ENCODE data around the gene SDF4. TPM values are rescaled to one million over a fixed set of nuclear protein-coding genes. Genes with fewer than 3 reads are reported as not detected.

Gene SDF4
- total and polyA plus RNA-seq, 2 of the 13 experiments (the other 11 are each of a cell fraction or from before 2014, with no cell fraction given) = 80.8 to 107 TPM

DNA sequence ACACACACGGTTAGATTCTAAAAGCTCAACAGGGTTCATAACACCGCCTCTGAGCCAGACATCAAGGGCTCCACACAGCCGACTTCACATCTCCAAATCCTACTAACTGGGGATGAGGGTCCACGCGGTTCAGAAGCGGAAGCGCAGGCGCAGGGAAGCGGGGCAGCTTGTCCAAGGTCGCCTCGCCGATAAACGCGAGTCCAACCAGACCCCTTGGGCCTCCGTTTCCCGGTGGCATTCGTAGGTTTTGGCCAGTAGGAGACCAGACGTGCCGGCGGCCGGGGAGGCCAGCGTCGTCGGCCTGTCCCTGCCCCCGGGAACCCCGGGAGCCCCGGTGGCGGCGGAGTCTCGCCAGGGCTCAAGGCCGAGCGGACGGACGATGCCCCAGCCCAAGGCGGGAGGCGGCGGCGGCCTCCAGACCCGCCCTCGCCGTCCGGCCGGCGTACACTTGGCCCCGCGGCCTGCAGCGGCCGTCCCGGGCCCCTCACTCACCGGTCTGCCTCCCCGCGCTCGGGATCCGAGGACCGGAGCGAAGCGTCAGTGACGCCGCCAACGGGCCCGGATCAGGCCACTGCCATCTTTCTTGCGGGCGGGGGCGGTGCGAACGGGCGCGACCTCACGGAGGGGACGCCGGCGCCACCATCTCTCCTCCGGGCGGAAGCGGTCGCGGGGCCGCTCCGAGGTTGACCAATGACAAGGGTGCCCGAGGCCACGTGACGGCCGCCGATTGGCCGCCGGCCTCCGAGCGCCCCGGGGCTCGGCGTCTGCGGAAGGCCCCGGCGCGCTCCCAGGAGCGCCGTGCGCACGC lies at the start of gene SDF4 (continued):
- no peak for TF ChIP-seq SNRNP70 (IDR thresholded peaks at IDR 0.05; ENCODE audit: low read depth, low read length)
- TF ChIP-seq, protein P1, sequence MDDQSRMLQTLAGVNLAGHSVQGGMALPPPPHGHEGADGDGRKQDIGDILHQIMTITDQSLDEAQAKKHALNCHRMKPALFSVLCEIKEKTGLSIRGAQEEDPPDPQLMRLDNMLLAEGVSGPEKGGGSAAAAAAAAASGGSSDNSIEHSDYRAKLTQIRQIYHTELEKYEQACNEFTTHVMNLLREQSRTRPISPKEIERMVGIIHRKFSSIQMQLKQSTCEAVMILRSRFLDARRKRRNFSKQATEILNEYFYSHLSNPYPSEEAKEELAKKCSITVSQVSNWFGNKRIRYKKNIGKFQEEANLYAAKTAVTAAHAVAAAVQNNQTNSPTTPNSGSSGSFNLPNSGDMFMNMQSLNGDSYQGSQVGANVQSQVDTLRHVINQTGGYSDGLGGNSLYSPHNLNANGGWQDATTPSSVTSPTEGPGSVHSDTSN (CRISPR knock-in tag; IDR thresholded peaks at IDR 0.05; ENCODE audit: borderline replicate concordance) = no peak
- no peak; the same call in 1 of the 2 replicates for TF ChIP-seq ZNF121 (CRISPR knock-in tag; IDR thresholded peaks at IDR 0.05)
- TF ChIP-seq ARID2 (CRISPR knock-in tag; IDR thresholded peaks at IDR 0.05; ENCODE audit: borderline replicate concordance) = no peak
- TF ChIP-seq PCBP2 (optimal IDR thresholded peaks at IDR 0.05; ENCODE audit: low read depth, low read length, poor library complexity, severe bottlenecking) = no peak
- TF ChIP-seq NR2F2 (IDR thresholded peaks at IDR 0.05; ENCODE audit: borderline replicate concordance, low read depth) = no peak
- TF ChIP-seq NCOA2 (CRISPR knock-in tag; IDR thresholded peaks at IDR 0.05) = peak; percentile 47; the same call in 1 of the 2 replicates
- no peak for TF ChIP-seq SMAD9 (CRISPR knock-in tag; IDR thresholded peaks at IDR 0.05)
- TF ChIP-seq MZF1 (CRISPR knock-in tag; IDR thresholded peaks at IDR 0.05; ENCODE audit: borderline replicate concordance) = no peak
- TF ChIP-seq ZMYM3 (CRISPR knock-in tag; IDR thresholded peaks at IDR 0.05) = no peak
- no peak for TF ChIP-seq CEBPG (CRISPR knock-in tag; IDR thresholded peaks at IDR 0.05)
- no peak for TF ChIP-seq PHF5A (CRISPR knock-in tag; IDR thresholded peaks at IDR 0.05; ENCODE audit: low read depth, unreplicated experiment)
- TF ChIP-seq, protein P2, sequence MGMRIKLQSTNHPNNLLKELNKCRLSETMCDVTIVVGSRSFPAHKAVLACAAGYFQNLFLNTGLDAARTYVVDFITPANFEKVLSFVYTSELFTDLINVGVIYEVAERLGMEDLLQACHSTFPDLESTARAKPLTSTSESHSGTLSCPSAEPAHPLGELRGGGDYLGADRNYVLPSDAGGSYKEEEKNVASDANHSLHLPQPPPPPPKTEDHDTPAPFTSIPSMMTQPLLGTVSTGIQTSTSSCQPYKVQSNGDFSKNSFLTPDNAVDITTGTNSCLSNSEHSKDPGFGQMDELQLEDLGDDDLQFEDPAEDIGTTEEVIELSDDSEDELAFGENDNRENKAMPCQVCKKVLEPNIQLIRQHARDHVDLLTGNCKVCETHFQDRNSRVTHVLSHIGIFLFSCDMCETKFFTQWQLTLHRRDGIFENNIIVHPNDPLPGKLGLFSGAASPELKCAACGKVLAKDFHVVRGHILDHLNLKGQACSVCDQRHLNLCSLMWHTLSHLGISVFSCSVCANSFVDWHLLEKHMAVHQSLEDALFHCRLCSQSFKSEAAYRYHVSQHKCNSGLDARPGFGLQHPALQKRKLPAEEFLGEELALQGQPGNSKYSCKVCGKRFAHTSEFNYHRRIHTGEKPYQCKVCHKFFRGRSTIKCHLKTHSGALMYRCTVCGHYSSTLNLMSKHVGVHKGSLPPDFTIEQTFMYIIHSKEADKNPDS (CRISPR knock-in tag; IDR thresholded peaks at IDR 0.05) = 0 out of 2 replicates have a peak, but pooled peaks have one; percentile 65
- no peak for TF ChIP-seq MIXL1 (CRISPR knock-in tag; IDR thresholded peaks at IDR 0.05)
- no peak for TF ChIP-seq ATM (IDR thresholded peaks at IDR 0.05; ENCODE audit: borderline replicate concordance)
- TF ChIP-seq ARHGAP35 (CRISPR knock-in tag; IDR thresholded peaks at IDR 0.05; ENCODE audit: borderline replicate concordance) = peak; percentile 82; the same call in 1 of the 2 replicates
- TF ChIP-seq, protein P3, sequence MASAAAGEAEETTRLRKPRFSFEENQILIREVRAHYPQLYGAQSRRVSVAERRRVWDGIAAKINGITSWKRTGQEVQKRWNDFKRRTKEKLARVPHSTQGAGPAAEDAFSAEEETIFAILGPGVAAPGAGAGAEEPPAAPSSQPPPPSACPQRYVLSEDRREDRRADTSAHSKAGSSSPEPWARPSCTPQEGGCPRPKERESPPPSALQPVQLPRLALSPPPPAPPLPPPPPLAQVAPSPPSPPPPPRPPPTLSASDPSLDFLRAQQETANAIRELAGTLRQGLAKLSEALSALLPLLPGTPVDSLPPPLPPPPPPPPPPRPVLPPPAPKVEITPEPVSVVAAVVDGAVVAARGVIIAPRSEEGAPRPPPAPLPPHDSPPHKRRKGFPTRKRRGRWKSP (CRISPR knock-in tag; IDR thresholded peaks at IDR 0.05) = no peak; the same call in 1 of the 2 replicates
- TF ChIP-seq PRPF4 (IDR thresholded peaks at IDR 0.05; ENCODE audit: low read depth, low read length, poor library complexity, severe bottlenecking) = no peak
- TF ChIP-seq, protein P4, sequence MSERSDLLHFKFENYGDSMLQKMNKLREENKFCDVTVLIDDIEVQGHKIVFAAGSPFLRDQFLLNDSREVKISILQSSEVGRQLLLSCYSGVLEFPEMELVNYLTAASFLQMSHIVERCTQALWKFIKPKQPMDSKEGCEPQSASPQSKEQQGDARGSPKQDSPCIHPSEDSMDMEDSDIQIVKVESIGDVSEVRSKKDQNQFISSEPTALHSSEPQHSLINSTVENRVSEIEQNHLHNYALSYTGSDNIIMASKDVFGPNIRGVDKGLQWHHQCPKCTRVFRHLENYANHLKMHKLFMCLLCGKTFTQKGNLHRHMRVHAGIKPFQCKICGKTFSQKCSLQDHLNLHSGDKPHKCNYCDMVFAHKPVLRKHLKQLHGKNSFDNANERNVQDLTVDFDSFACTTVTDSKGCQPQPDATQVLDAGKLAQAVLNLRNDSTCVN (CRISPR knock-in tag; IDR thresholded peaks at IDR 0.05; ENCODE audit: borderline replicate concordance) = peak; percentile 52; the same call in 1 of the 2 replicates
- no peak for TF ChIP-seq ZNF136 (CRISPR knock-in tag; IDR thresholded peaks at IDR 0.05; ENCODE audit: low read depth)
- no peak for TF ChIP-seq NFRKB (IDR thresholded peaks at IDR 0.05)
